HT1080 (cell line): ENCODE data around the gene ANKRD11. TPM values are rescaled to one million over a fixed set of nuclear protein-coding genes. Genes with fewer than 3 reads are reported as not detected.

ENCODE experiments used
- small RNA-seq: library from RNA; depleted of rRNA; stranded (forward); fragments of <200 nt; gene quantifications from one replicate; pipeline ENCODE3, GENCODE V24; 2014
- total RNA-seq: library from RNA; depleted of rRNA; stranded (reverse); fragments of >200 nt; shearing (Covaris generic); gene quantifications from 2 replicates; pipeline ENCODE4 v1.2.3, GENCODE V29; 2014; rRNA removed

The ANKRD11 gene
- total RNA-seq, 1 experiment from 2014 or later, result 79.1 TPM

Small RNAs within 50 kb of the gene (small RNA-seq; reads per million reads assigned to genes)
- gene RNU6-430P, result not detected

Other genes starting within 250 kb of the ANKRD11 start
- gene SPG7, start 17.8 kb upstream of the ANKRD11 start, total RNA-seq, result 98.5 and 101 TPM in 2 replicates
- 4,778 and 6,062 TPM in 2 replicates for gene RPL13, start 70.1 kb upstream of the ANKRD11 start, total RNA-seq
- 0.87 TPM in 1 of 2 replicates, not detected in the other for gene CPNE7, start 85.2 kb upstream of the ANKRD11 start, total RNA-seq
- not detected in 2 replicates for gene DPEP1, start 123.1 kb upstream of the ANKRD11 start, total RNA-seq
- gene CHMP1A, start 167.1 kb upstream of the ANKRD11 start, total RNA-seq, result 107 and 120 TPM in 2 replicates
- 5.4 and 5.6 TPM in 2 replicates for gene SPATA33, start 167.3 kb upstream of the ANKRD11 start, total RNA-seq
- gene CDK10, start 196.1 kb upstream of the ANKRD11 start, total RNA-seq, result 39.2 and 44.5 TPM in 2 replicates
- 14.4 and 15.1 TPM in 2 replicates for gene SPATA2L, start 211.1 kb upstream of the ANKRD11 start, total RNA-seq
- 13.4 and 16.0 TPM in 2 replicates for gene VPS9D1, start 230.3 kb upstream of the ANKRD11 start, total RNA-seq
- gene ZNF276, start 231.0 kb upstream of the ANKRD11 start, total RNA-seq, result 14.8 and 17.6 TPM in 2 replicates